HG03045 (cell line): ENCODE data around the gene PEX10.

Source experiments
- ATAC-seq: cut with Tn5 transposase; IDR thresholded peaks from one replicate; pipeline ENCODE4 v1.9.1; 2021; ENCODE audit warnings: mild to moderate bottlenecking, moderate library complexity; ENCODE audit not compliant: unreplicated experiment

The PEX10 gene

GRCh38 chr1:2354511-2355372 lies 57.6 kb downstream of the PEX10 start:
- no peak for ATAC-seq
